Hepatocyte (in vitro differentiated cells): ENCODE results near the gene KRTAP10-5.

ENCODE experiments used
- EZH2 ChIP-seq: fragments of 200-600 bp; sonication (generic); IDR thresholded peaks from 2 replicates; pipeline ENCODE4 v1.6.1; 2016; ENCODE audit warnings: antibody characterized with exemption, mild to moderate bottlenecking, borderline replicate concordance
- EZH2phosphoT487 ChIP-seq: fragments of 200-600 bp; sonication (generic); IDR thresholded peaks from one replicate; pipeline ENCODE4 v1.6.1; 2018; ENCODE audit warnings: antibody characterized with exemption, mild to moderate bottlenecking, low read depth, moderate library complexity; ENCODE audit not compliant: unreplicated experiment, severe bottlenecking
- TF ChIP-seq, protein P1 (sequence below): fragments of 200-600 bp; sonication (generic); IDR thresholded peaks from 2 replicates; pipeline ENCODE4 v1.5.1; 2016; ENCODE audit warnings: antibody characterized with exemption, mild to moderate bottlenecking; ENCODE audit not compliant: poor library complexity

DNA sequence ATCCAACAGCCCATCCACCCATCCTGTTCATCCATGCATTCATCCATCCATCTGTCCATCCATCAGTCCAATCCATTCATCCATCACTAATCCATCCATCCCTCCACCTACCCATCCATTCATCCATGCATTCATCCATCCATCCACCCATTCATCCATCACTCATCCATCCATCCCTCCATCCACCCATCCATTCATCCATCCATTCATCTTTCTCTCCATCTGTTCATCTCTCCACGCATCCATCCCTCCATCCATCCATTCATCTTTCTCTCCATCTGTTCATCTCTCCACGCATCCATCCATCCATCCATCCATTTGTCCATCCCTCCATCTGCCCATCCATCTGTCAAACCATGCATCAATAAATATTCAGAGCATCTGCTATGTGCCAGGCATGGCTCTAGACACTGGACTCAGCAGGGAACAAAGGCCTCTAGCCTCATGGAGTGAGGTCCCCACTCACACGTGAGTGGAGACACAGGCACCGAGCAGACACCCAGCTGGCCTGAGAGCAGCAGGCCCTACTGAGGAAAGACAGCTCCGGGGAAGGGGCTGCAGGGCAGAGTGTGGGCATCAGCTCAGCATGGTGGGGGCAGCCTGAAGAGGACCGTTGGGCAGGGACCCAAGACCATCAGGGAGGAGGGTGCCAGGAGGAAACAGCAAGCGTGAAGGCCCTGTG is 50.0 kb downstream of the KRTAP10-5 start:
- TF ChIP-seq, protein P1, sequence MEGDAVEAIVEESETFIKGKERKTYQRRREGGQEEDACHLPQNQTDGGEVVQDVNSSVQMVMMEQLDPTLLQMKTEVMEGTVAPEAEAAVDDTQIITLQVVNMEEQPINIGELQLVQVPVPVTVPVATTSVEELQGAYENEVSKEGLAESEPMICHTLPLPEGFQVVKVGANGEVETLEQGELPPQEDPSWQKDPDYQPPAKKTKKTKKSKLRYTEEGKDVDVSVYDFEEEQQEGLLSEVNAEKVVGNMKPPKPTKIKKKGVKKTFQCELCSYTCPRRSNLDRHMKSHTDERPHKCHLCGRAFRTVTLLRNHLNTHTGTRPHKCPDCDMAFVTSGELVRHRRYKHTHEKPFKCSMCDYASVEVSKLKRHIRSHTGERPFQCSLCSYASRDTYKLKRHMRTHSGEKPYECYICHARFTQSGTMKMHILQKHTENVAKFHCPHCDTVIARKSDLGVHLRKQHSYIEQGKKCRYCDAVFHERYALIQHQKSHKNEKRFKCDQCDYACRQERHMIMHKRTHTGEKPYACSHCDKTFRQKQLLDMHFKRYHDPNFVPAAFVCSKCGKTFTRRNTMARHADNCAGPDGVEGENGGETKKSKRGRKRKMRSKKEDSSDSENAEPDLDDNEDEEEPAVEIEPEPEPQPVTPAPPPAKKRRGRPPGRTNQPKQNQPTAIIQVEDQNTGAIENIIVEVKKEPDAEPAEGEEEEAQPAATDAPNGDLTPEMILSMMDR = no peak
- TF ChIP-seq EZH2 (no peak), EZH2phosphoT487 (no peak)
